Spleen (tissue), 11 donors: ENCODE data around the gene SCAMP5. TPM values are rescaled to one million over a fixed set of nuclear protein-coding genes. Genes with fewer than 3 reads are reported as not detected.

Experiments used
- DNase-seq: peaks from one replicate; pipeline ENCODE4 v3.0.0-alpha.2; 2020
- H3K27ac ChIP-seq, 8 donors: fragments of 200-600 bp; sonication (generic) in 7 of 8; 1 replicate in 4 of 8; 2 replicates in 4 of 8; pipeline versions ENCODE4 v1.5.0 to v1.8.0; 2016 to 2021; ENCODE audit warnings: inconsistent platforms in 4 of 8, mild to moderate bottlenecking in 4 of 8, moderate library complexity in 1 of 8
- H3K27me3 ChIP-seq, 7 donors: fragments of 200-600 bp; sonication (generic) in 6 of 7; replicated peaks in 1 of 7; 1 replicate in 4 of 7; 2 replicates in 3 of 7; pipeline versions ENCODE4 v1.5.0 to v1.8.0; 2016 to 2021; ENCODE audit warnings: inconsistent platforms in 3 of 7, mild to moderate bottlenecking in 1 of 7
- H3K36me3 ChIP-seq, 6 donors: fragments of 200-600 bp; sonication (generic) in 5 of 6; 1 replicate in 4 of 6; 2 replicates in 2 of 6; pipeline versions ENCODE4 v1.5.0 to v1.8.0; 2016 to 2021; ENCODE audit warnings: inconsistent platforms in 2 of 6
- H3K4me1 ChIP-seq, 6 donors: fragments of 200-600 bp; sonication (generic) in 5 of 6; 1 replicate in 3 of 6; 2 replicates in 3 of 6; pipeline versions ENCODE4 v1.5.0 to v1.8.0; 2016 to 2021; ENCODE audit warnings: inconsistent platforms in 3 of 6
- H3K4me3 ChIP-seq, 8 donors: fragments of 200-600 bp; sonication (generic) in 7 of 8; 1 replicate in 4 of 8; 2 replicates in 4 of 8; pipeline versions ENCODE4 v1.5.0 to v1.8.0; 2016 to 2021; ENCODE audit warnings: inconsistent platforms in 4 of 8, mild to moderate bottlenecking in 4 of 8, moderate library complexity in 2 of 8
- H3K9me3 ChIP-seq, 8 donors: fragments of 200-600 bp; sonication (generic) in 7 of 8; 1 replicate in 4 of 8; 2 replicates in 4 of 8; pipeline versions ENCODE4 v1.5.0 to v1.8.0; 2016 to 2021; ENCODE audit warnings: inconsistent platforms in 4 of 8
- CTCF ChIP-seq, 11 experiments: fragments of 200-600 bp in 7 of 11; fragments of 450-650 bp in 4 of 11; sonication (generic) in 4 of 11; IDR thresholded peaks in 8 of 11; conservative IDR thresholded peaks in 3 of 11; 1 replicate in 7 of 11; 2 replicates in 4 of 11; pipeline versions ENCODE4 v1.4.0 to v1.8.0; 2016 to 2021; ENCODE audit warnings: antibody characterized with exemption in 11 of 11, inconsistent platforms in 4 of 11, mild to moderate bottlenecking in 1 of 11
- POLR2A ChIP-seq, 3 donors: fragments of 450-650 bp; IDR thresholded peaks; one replicate each; pipeline ENCODE4 v1.5.1; 2017; ENCODE audit warnings: antibody characterized with exemption in 3 of 3, mild to moderate bottlenecking in 1 of 3
- POLR2AphosphoS5 ChIP-seq, 3 donors: sonication (generic); formaldehyde crosslinking; IDR thresholded peaks; one replicate each; pipeline ENCODE4 v1.5.1; 2017; ENCODE audit warnings: antibody characterized with exemption in 3 of 3
- WGBS, 5 donors: extraction: QIAGEN DNeasy Blood & Tissue Kit in 3 of 5; methylation state at CpG; one replicate each; pipeline versions ENCODE4 v1.1.5 to v1.1.7; 2013 to 2018; 5-methylcytosine and 5-hydroxymethylcytosine counted together
- intact Hi-C: fragments of 100-400 bp; cut with DNase I; formaldehyde crosslinking; loops from one replicate; pipeline ENCODE4 v1.15.0; 2023; ENCODE audit warnings: low total_unique reads
- polyA plus RNA-seq, 3 donors: library from polyadenylated mRNA; stranded (reverse); fragments of 200-250 nt; gene quantifications; one replicate each; pipeline ENCODE4 v1.2.1, GENCODE V29; 2013
- total RNA-seq, 7 donors: library from RNA; depleted of rRNA in 3 of 7; stranded (reverse); fragments of >200 nt in 3 of 7; fragmentation: NEBNext Ultra II Directional in 4 of 7; extraction: Animal tissue kit (Norgen Biotek cat#: 25700) in 4 of 7; gene quantifications; one replicate each; pipeline versions ENCODE4 v1.1.0 to v1.2.1, GENCODE V29; 2016 to 2021
- donor health status: healthy with polysubstance abuse.
- donor health status: DM: no; HTN: no; CAD: no; lungs with moderate emphysema.
- donor health status: DM: no; HTN: no; CAD: no.
- donor health status: Bipolar disorder and iron deficiency.
- donor health status: healthy.
- donor health status: DM: no; HTN: no; CAD: no.
- donor health status: DM: yes; HTN: yes; CAD: no.

The SCAMP5 gene
- total and polyA plus RNA-seq, 10 donors = 1.8 to 20.0 (median 8.0) TPM

- Histone ChIP-seq H3K4me1 (no peaks in the 10 kb centered on the region), H3K4me3 (no peak overlapping the region), H3K9me3 (no peaks in the 10 kb centered on the region), H3K27me3 (peaks cover 0 to 33% (median 0%) of the 10 kb centered on the region in 7 donors), H3K27ac (no peak overlapping the region), H3K36me3 (no peaks in the 10 kb centered on the region)
- no peak for TF ChIP-seq POLR2AphosphoS5 (IDR thresholded peaks at IDR 0.05)
- no peak for TF ChIP-seq POLR2A (IDR thresholded peaks at IDR 0.05)
- peak in 8 of 11 experiments; percentile 9 to 43 (median 30) for TF ChIP-seq CTCF (IDR thresholded peaks at IDR 0.05 in 8 of 11, conservative IDR thresholded peaks at IDR 0.05 in 3 of 11)
- peak; percentile 71 for DNase-seq
- intact Hi-C loops = no loop called here
- 34 to 56% (median 39%) methylated on average over 4 of the region's 4 CpGs for WGBS, 5 donors
Observed at GRCh38 chr15:74988007-74988800, 7.2 kb upstream of the SCAMP5 start.

GRCh38 chr15:74989527-74989926 is 5.8 kb upstream of the SCAMP5 start:
- Histone ChIP-seq H3K4me1 (no peaks in the 10 kb centered on the region), H3K4me3 (no peak overlapping the region), H3K27me3 (peaks cover 0 to 42% (median 0%) of the 10 kb centered on the region in 7 donors), H3K36me3 (no peaks in the 10 kb centered on the region), H3K27ac (no peak overlapping the region), H3K9me3 (no peaks in the 10 kb centered on the region)
- DNase-seq = no peak
- no peak for TF ChIP-seq CTCF (IDR thresholded peaks at IDR 0.05 in 8 of 11, conservative IDR thresholded peaks at IDR 0.05 in 3 of 11)
- TF ChIP-seq POLR2AphosphoS5 (IDR thresholded peaks at IDR 0.05) = no peak
- no peak for TF ChIP-seq POLR2A (IDR thresholded peaks at IDR 0.05)
- intact Hi-C loops = no loop called here

GRCh38 chr15:74992619-74993018 is 2.7 kb upstream of the SCAMP5 start:
- Histone ChIP-seq H3K27ac (no peak overlapping the region), H3K4me3 (no peak overlapping the region), H3K27me3 (peaks cover 0 to 60% (median 11%) of the 10 kb centered on the region in 7 donors), H3K9me3 (no peaks in the 10 kb centered on the region), H3K4me1 (peaks cover 8 to 25% (median 19%) of the 10 kb centered on the region in 6 donors), H3K36me3 (no peaks in the 10 kb centered on the region)
- WGBS, 5 donors = 17 to 40% (median 31%) methylated on average over 1 of the region's 1 CpG
- no peak for TF ChIP-seq CTCF (IDR thresholded peaks at IDR 0.05 in 8 of 11, conservative IDR thresholded peaks at IDR 0.05 in 3 of 11)
- TF ChIP-seq POLR2A (IDR thresholded peaks at IDR 0.05) = no peak
- TF ChIP-seq POLR2AphosphoS5 (IDR thresholded peaks at IDR 0.05) = no peak
- DNase-seq = no peak
- intact Hi-C loops = no loop called here

- Histone ChIP-seq H3K27me3 (peaks cover 0 to 76% (median 11%) of the 10 kb centered on the region in 7 donors), H3K27ac (no peak overlapping the region), H3K4me1 (peaks cover 8 to 25% (median 19%) of the 10 kb centered on the region in 6 donors), H3K36me3 (no peaks in the 10 kb centered on the region), H3K4me3 (no peak overlapping the region), H3K9me3 (no peaks in the 10 kb centered on the region)
- DNase-seq = peak; percentile 28
- intact Hi-C loops = no loop called here
- no peak for TF ChIP-seq POLR2A (IDR thresholded peaks at IDR 0.05)
- TF ChIP-seq CTCF (IDR thresholded peaks at IDR 0.05 in 8 of 11, conservative IDR thresholded peaks at IDR 0.05 in 3 of 11) = no peak
- no peak for TF ChIP-seq POLR2AphosphoS5 (IDR thresholded peaks at IDR 0.05)
- 48 to 68% (median 51%) methylated on average over 2 of the region's 2 CpGs for WGBS, 5 donors
Observed at GRCh38 chr15:74994236-74994635, 1.1 kb upstream of the SCAMP5 start.
